ENCODE measurements around the gene CALCR. TPM values are rescaled to one million over a fixed set of nuclear protein-coding genes. Genes with fewer than 3 reads are reported as not detected.

The CALCR gene
- total RNA-seq, 2 experiments from 2014 or later = not detected

DNA sequence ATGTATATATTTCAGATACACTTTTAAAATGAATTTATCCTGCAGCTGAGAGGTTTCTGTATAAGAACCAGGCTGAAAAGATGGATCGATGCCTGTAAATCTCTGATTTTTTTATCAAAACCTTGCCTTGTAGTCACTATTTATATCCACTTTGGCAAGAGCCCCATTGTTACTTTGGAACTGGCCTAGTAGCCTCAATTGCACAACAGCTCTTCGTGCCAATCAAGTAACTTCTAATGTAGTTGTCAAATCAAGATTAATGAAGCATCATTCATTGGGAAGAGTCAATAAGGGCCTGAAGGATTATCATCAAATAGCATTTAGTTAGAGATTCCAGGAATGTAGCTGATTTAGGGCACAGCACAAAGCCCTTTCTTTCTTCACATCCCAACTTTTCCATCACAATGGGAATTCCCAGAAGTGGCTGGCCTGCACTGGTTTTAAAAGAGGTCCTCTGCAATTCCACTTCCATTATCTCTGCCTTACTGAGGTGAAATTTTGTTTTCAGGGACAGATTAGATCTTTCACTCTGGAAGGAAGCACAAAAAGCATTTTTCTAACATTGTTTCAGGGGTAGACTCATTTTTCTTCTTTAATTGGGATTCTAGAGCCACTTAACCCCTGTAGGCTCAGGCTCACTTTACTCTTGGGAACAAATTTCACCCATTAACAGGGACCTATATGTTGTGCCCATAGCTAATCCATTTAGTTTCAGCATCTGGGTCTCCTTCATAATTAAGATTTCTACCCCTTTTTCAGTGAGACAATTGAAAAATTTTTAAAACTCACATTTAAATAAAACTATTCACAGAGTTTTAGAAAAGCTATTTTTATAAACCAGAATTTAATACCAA lies 97.8 kb downstream of the CALCR start:
- no peaks in the 10 kb centered on the region for H3K9me3 ChIP-seq (ENCODE audit: low read length)
- H2AFZ ChIP-seq (ENCODE audit: low read length) = no peak overlapping the region
- H3K36me3 ChIP-seq (ENCODE audit: insufficient read depth, low read length) = no peaks in the 10 kb centered on the region
- POLR2A ChIA-PET = interaction anchor here (0.6 kb wide), 1 partner anchor 527 kb away, joined by 4 read pairs; no protein-coding TSS in a partner anchor
- H3K79me2 ChIP-seq (ENCODE audit: insufficient read depth, low read depth, low read length) = no peaks in the 10 kb centered on the region
- no TSS peak for BruUV-seq (replicated peaks)
- no peak overlapping the region for H3K27ac ChIP-seq (ENCODE audit: low read depth, low read length, poor library complexity, severe bottlenecking)
- H3K4me2 ChIP-seq (ENCODE audit: low read length) = no peak overlapping the region
- H3K4me3 ChIP-seq (ENCODE audit: low read depth, low read length, poor library complexity, severe bottlenecking) = no peak overlapping the region
- CTCF ChIA-PET (ENCODE audit: unreplicated experiment) = no interaction called here
- no peak for DNase-seq (ENCODE audit: low spot score)
- H3K9me2 ChIP-seq (ENCODE audit: insufficient read depth, low read length) = no peaks in the 10 kb centered on the region
- intact Hi-C loops (cut with micrococcal nuclease; ENCODE audit: unreplicated experiment) = no loop called here
- no peaks in the 10 kb centered on the region for H3K4me1 ChIP-seq (ENCODE audit: insufficient read depth, low read length, poor library complexity, severe bottlenecking)
- H4K20me1 ChIP-seq (ENCODE audit: insufficient read depth, low read length) = no peaks in the 10 kb centered on the region
- TF ChIP-seq, protein P1, sequence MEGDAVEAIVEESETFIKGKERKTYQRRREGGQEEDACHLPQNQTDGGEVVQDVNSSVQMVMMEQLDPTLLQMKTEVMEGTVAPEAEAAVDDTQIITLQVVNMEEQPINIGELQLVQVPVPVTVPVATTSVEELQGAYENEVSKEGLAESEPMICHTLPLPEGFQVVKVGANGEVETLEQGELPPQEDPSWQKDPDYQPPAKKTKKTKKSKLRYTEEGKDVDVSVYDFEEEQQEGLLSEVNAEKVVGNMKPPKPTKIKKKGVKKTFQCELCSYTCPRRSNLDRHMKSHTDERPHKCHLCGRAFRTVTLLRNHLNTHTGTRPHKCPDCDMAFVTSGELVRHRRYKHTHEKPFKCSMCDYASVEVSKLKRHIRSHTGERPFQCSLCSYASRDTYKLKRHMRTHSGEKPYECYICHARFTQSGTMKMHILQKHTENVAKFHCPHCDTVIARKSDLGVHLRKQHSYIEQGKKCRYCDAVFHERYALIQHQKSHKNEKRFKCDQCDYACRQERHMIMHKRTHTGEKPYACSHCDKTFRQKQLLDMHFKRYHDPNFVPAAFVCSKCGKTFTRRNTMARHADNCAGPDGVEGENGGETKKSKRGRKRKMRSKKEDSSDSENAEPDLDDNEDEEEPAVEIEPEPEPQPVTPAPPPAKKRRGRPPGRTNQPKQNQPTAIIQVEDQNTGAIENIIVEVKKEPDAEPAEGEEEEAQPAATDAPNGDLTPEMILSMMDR (conservative IDR thresholded peaks at IDR 0.05; ENCODE audit: low read length) = no peak
- TF ChIP-seq EZH2phosphoT487 (IDR thresholded peaks at IDR 0.05; ENCODE audit: borderline replicate concordance, low read depth, low read length) = no peak

DNA sequence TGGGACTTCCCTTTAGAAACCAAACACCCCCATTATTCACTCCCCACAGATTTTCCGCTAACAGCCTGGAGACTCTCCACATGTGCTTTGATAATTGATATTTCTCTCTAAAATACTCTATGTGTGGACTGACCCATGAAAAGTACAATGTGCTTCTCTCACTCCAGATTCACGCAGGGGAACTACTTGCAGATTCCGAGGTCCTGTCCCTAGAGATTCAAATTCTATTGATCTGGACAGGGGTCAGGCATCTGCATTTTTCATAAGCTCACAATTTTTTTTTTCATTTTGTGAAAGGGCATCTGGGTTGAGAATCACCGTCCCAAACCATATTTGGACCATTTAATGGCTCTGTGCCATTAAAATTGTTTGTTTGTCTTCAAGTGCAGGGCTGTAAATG lies 98.7 kb downstream of the CALCR start:
- H4K20me1 ChIP-seq (ENCODE audit: insufficient read depth, low read length) = no peaks in the 10 kb centered on the region
- no peaks in the 10 kb centered on the region for H3K36me3 ChIP-seq (ENCODE audit: insufficient read depth, low read length)
- H3K4me3 ChIP-seq (ENCODE audit: low read depth, low read length, poor library complexity, severe bottlenecking) = no peak overlapping the region
- no TSS peak for BruUV-seq (replicated peaks)
- intact Hi-C loops (cut with micrococcal nuclease; ENCODE audit: unreplicated experiment) = no loop called here
- no peaks in the 10 kb centered on the region for H3K79me2 ChIP-seq (ENCODE audit: insufficient read depth, low read depth, low read length)
- ChIA-PET POLR2A (no interaction called here), CTCF (ENCODE audit: unreplicated experiment) (no interaction called here)
- no peaks in the 10 kb centered on the region for H3K9me2 ChIP-seq (ENCODE audit: insufficient read depth, low read length)
- H3K4me2 ChIP-seq (ENCODE audit: low read length) = no peak overlapping the region
- H2AFZ ChIP-seq (ENCODE audit: low read length) = no peak overlapping the region
- no peak overlapping the region for H3K27ac ChIP-seq (ENCODE audit: low read depth, low read length, poor library complexity, severe bottlenecking)
- no peaks in the 10 kb centered on the region for H3K4me1 ChIP-seq (ENCODE audit: insufficient read depth, low read length, poor library complexity, severe bottlenecking)
- TF ChIP-seq EZH2phosphoT487 (IDR thresholded peaks at IDR 0.05; ENCODE audit: borderline replicate concordance, low read depth, low read length) = no peak
- TF ChIP-seq, protein P1 (conservative IDR thresholded peaks at IDR 0.05; ENCODE audit: low read length) = no peak
- no peaks in the 10 kb centered on the region for H3K9me3 ChIP-seq (ENCODE audit: low read length)
- DNase-seq (ENCODE audit: low spot score) = no peak

DNA sequence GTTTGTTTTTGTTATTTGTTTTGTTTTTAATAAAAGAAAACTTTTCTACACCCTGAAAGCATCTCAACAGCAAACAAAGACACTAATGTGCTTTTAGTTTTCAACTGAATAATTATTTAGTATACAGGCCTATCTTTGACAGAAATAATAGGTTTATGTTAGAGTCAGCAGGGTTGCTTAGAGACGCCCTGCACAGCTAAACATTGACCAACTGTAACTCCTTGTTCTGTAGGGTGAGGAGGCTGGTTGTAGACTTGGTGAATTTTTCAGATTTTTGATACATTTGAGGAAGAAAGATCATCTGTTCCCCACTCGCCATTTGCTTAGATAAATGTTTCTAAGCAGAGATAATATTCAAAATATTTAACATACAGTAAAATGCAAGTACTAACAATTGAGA lies 103.1 kb downstream of the CALCR start:
- CTCF ChIA-PET (ENCODE audit: unreplicated experiment) = no interaction called here
- Histone ChIP-seq H3K27ac (ENCODE audit: low read depth, low read length, poor library complexity, severe bottlenecking) (no peak overlapping the region), H3K9me3 (ENCODE audit: low read length) (no peaks in the 10 kb centered on the region), H3K4me2 (ENCODE audit: low read length) (no peak overlapping the region), H4K20me1 (ENCODE audit: insufficient read depth, low read length) (no peaks in the 10 kb centered on the region), H3K36me3 (ENCODE audit: insufficient read depth, low read length) (no peaks in the 10 kb centered on the region), H2AFZ (ENCODE audit: low read length) (no peak overlapping the region), H3K79me2 (ENCODE audit: insufficient read depth, low read depth, low read length) (no peaks in the 10 kb centered on the region), H3K9me2 (ENCODE audit: insufficient read depth, low read length) (no peaks in the 10 kb centered on the region), H3K4me1 (ENCODE audit: insufficient read depth, low read length, poor library complexity, severe bottlenecking) (no peaks in the 10 kb centered on the region), H3K4me3 (ENCODE audit: low read depth, low read length, poor library complexity, severe bottlenecking) (no peak overlapping the region)
- no peak for DNase-seq (ENCODE audit: low spot score)
- intact Hi-C loops (cut with micrococcal nuclease; ENCODE audit: unreplicated experiment) = no loop called here
- POLR2A ChIA-PET = no interaction called here
- BruUV-seq (replicated peaks) = no TSS peak
- TF ChIP-seq, protein P1 (conservative IDR thresholded peaks at IDR 0.05; ENCODE audit: low read length) = no peak
- no peak for TF ChIP-seq EZH2phosphoT487 (IDR thresholded peaks at IDR 0.05; ENCODE audit: borderline replicate concordance, low read depth, low read length)
